HG03025 (cell line): Measurements from ENCODE around the gene DMRT1.

Experiments
- ATAC-seq: cut with Tn5 transposase; IDR thresholded peaks from one replicate; pipeline ENCODE4 v1.9.1; 2021; ENCODE audit warnings: mild to moderate bottlenecking, moderate library complexity; ENCODE audit not compliant: unreplicated experiment, low FRiP score

The DMRT1 gene

DNA sequence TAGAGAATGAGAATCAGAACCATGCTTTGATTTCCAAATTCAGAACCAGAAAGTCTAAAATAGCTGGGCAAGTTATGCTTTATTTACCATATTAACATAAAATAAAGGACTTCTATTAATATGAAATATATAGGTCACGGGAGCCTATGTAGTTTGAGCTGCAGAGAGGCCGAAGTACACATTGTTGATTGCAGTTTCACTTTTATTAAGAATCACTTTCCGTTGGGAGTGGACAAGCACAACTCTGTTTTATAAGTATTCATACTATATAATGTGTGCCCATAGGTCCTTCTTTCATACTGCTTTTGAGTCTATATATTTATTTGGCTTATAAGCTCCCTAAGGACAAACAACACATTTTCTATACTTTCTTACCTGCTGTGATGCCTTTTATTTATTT is 76.2 kb downstream of the DMRT1 start:
- ATAC-seq, result no peak

GRCh38 chr9:920927-921326 is 79.4 kb downstream of the DMRT1 start:
- ATAC-seq, result no peak

GRCh38 chr9:922171-922570 is 80.7 kb downstream of the DMRT1 start:
- ATAC-seq, result no peak

- ATAC-seq, result no peak
Measured at GRCh38 chr9:922731-923130, 81.2 kb downstream of the DMRT1 start.

DNA sequence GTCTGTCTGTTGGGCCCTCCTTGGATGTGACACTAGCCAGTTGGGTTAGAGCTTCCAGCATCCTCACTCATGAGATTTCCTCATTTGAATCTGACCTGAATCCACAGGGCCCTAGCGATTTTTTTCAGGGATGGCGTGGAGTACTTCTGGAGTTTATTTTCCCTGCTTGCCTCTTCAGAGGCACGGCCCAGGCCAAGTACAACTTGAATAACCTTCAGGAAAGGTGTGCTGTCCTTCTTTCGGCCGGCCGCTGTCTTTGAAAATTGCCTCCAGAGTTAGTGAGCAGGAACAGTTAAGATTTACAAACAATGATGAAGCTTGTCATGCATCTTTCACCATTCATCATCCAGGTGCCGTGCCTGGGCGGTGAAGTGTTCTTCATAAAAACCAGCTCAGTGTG is 85.5 kb downstream of the DMRT1 start:
- no peak for ATAC-seq

- ATAC-seq, result no peak
Measured at GRCh38 chr9:928363-929042, 87.0 kb downstream of the DMRT1 start.

- no peak for ATAC-seq
Measured at GRCh38 chr9:929719-930118, 88.2 kb downstream of the DMRT1 start.

DNA sequence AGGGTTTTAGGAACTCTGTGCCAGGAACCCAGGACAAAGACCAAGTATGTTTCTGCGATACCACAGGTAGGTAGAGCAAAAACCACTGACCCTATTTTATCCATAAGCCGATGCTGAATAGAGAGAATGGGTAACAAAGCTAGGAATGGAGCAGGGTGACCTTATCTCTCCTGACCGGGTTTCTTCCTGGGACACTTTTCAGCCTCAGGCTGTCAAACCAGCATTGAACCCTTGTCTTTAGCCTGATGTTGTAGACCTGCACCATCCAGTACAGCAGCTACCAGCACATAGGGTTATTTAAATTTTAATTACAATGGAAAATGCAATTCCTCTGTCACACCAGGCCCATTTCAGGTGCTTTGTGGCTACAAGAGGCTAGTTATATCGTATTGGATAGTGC is 91.9 kb downstream of the DMRT1 start:
- ATAC-seq, result no peak

DNA sequence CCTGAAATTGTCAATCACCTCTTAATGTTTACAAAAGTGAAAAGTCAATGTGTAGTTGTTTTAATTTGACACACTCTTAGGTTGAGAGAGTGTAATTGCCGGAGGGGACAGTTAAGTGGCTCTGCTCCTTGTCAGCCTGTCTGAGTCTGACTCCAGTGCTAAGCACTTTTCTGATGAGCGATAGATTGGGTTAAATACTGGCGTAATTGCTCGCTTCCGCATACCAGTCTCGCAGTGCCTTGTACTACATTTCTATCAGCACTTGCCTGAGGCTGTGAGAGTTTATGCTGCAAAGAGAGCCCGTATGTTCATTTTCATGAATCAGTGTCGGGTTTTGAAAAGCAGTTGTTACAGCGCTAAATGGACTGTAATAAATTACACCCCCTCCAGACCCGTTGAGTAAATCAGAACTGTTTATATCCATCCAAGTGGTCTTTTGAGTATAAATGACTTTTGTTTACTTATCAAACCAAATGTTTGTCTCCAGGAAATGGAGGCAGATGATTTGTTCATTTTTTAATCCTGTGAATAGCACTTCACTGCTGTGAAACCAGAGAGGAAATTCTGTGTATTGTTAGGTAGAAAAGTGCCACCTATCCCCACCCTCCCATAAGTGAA is 94.0 kb downstream of the DMRT1 start:
- ATAC-seq, result no peak

- no peak for ATAC-seq
Measured at GRCh38 chr9:942805-943580, 101.5 kb downstream of the DMRT1 start.

GRCh38 chr9:947985-948384 is 106.5 kb downstream of the DMRT1 start:
- no peak for ATAC-seq

DNA sequence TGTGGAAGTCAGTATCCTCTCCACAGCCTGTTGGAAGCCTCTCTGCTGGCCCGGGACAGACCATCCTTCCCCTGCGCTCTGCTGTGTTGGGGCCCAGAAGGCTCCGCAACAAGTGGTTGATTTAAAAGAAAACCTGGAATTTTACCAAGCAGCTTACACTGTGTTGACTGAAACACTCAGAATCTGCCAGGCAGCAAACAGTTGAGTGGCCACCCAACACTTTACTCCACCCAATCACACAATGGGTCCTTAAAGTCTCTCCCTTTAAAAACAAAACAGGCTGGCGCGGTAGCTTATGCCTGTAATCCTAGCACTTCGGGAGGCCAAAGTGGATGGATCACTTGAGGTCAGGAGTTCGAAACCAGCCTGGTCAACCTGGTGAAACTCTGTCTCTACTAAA is 107.0 kb downstream of the DMRT1 start:
- ATAC-seq, result no peak

DNA sequence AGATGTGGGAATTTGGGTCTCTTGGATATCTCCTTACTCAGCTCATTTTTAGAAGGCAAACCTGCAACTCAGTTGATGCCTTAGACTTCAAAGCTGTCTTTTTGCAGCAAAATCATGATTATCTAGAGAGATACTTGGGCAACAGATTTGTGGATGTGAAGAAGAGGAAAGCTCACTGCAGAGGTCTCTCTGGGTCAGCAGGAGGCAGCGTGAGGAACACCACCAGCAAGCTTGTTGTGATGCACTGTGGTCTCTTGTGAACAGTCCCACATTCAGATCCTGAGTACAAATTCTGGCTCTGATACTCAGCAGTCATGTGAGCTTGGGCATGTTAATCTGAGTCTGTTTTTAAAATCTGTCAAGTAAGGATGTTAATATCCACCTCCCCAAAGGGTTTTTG is 108.6 kb downstream of the DMRT1 start:
- ATAC-seq, result no peak

DNA sequence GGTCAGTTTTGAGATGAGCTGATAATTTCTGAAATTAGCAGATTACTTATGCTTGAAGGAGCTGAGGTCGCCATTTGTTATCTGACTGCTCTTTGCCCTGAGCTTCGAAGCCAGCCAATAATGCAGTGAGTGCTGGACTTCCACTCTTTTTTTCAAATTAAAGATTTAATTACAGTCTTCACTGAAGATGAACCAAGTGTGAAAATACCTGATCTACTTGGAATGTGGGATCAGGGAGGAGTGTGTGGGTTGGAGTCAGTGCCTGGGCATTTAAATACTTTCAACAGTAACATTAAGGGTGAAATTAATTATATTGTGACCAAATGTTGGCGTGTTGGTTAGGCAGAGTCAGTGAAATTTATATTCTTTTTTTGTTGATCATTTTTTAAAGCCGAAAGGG is 111.0 kb downstream of the DMRT1 start:
- no peak for ATAC-seq

DNA sequence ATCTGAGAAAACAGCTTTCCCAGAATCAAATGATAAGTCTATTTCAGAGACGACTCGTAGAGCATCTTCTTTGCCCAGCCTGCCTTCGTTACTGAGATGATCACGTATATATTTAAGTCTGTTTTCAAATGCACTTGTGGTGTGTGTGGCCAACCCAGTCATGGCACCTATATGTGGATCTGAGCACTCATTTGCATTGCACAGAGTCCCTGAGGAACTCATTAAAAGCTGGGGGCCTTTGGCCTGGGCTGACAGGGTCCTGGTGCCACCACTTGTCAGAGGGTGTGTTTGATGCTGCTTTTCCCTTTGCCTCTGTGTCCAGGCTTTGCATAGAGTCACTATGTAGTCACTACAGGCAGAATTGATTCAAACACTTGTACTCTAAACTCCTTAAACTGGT is 117.6 kb downstream of the DMRT1 start:
- no peak for ATAC-seq

- no peak for ATAC-seq
Measured at GRCh38 chr9:959914-960313, 118.4 kb downstream of the DMRT1 start.

DNA sequence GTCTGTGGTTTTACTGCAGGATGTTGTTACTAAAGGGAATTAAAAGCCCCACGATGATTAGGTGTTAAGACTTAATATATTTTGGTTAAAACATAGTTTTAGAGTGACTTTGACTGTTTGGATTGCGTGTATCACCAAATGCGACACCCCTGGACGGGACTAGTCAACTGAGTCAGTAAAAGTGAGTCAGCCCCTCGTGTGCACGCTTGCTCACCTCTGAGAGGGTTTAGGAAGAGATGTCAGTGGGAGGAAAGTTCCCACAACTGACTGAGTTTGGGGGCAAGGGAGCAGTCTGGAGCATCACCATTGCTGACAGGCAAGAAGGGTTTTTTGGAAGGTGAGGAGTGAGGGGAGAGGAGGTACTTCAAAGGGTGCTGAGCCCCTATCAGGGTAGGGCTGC is 120.5 kb downstream of the DMRT1 start:
- no peak for ATAC-seq

GRCh38 chr9:965497-965896 is 124.0 kb downstream of the DMRT1 start:
- ATAC-seq, result no peak

DNA sequence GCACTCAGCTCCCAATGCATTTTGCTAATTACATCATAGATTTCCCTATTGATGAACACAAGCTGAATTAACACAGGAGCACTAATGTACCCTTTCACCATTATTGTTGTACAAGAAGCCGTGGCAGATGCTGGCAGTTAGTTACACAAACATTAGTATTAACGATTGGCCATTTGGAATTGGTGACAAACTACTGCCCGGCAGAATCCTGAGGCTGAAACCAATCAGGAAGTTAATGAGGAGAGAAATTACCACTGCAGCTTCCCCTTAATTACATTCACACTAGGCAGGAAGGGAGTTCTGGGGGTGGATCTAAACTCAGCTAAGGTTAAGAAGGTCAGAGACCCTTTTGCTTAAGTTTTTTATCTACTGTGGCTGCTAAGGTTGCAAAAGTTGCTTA is 125.4 kb downstream of the DMRT1 start:
- no peak for ATAC-seq

DNA sequence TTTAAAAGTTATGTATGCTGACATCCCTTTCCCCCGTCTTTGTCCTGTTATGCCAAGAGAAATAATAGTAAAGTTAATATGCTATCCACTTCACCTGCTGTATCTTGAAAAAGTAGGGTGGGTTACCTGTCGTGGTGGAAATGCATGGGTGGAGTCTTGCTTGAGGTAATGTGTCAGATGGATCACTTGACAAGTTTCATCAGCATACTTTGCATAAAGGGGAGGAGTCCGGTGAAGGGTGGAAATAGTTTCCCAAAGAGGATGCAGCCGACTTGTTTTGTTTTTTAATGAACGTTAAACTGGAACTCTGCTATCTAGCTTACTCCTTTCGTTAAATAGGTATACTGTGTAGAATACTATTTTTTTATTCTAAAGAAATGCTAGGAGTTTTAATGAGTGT is 125.9 kb downstream of the DMRT1 start:
- ATAC-seq, result no peak

DNA sequence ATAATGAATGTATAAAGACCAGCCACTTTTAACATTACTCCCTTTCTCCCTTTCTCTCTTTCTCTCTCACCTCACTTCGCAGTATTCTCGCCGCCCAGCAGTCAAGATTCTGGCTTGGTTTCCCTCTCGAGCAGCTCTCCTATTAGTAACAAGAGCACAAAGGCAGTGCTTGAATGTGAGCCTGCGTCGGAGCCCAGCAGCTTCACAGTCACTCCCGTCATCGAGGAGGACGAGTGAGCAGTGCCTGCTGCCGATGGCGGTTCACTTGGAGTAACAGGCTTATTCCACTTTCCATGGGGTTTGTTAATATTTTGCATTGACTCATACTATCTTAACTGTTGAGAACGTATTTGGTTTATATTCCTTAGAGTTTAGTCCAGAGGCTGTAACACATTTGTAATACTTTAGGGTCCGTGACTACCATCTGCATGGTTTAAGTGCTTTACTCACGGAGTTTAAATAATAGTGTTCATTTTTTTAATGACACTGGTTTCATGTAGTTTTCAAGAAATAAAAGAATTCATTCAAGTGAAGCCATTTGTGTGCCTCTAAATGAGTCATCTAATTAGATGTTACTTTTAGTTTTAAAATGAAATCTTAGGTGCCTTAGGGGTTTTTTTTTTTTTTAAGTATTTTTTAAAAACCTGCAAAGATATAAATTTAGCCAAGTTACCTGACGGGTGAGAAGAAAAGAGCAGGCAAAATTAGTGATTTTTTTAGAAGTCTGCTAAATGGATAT is 126.6 kb downstream of the DMRT1 start:
- no peak for ATAC-seq
